Activated naive CD4-positive, alpha-beta T cell treated with anti-CD3 and anti-CD28 coated beads for 36 hours (primary cell): Measurements from ENCODE around the gene TNS1. TPM values are rescaled to one million over a fixed set of nuclear protein-coding genes. Genes with fewer than 3 reads are reported as not detected.

Experiments used
- CTCF ChIA-PET: fragments of 350-600 bp; sonication (Branson Sonifier 250); formaldehyde crosslinking; loops from one replicate; lab custom pipeline; 2021; ENCODE audit warnings: antibody characterized with exemption; lab: Charles Lee
- DNase-seq: peaks from one replicate; pipeline ENCODE4 v3.0.0-alpha.2; 2020
- H3K27ac Mint-ChIP-seq: one replicate; pipeline ENCODE4 v1.8.0; 2021; ENCODE audit warnings: mild to moderate bottlenecking, mixed read lengths
- H3K27me3 Mint-ChIP-seq: one replicate; pipeline ENCODE4 v1.8.0; 2021; ENCODE audit warnings: low read depth, mixed read lengths
- H3K36me3 Mint-ChIP-seq: one replicate; pipeline ENCODE4 v1.8.0; 2021; ENCODE audit warnings: low read depth, mixed read lengths
- H3K4me1 Mint-ChIP-seq: one replicate; pipeline ENCODE4 v1.8.0; 2021; ENCODE audit warnings: low read depth, mixed read lengths
- H3K4me3 Mint-ChIP-seq: one replicate; pipeline ENCODE4 v1.8.0; 2021; ENCODE audit warnings: mild to moderate bottlenecking, moderate library complexity, mixed read lengths
- H3K9me3 Mint-ChIP-seq: one replicate; pipeline ENCODE4 v1.8.0; 2021; ENCODE audit warnings: mixed read lengths
- intact Hi-C: fragments of 100-400 bp; cut with micrococcal nuclease; formaldehyde crosslinking; loops from one replicate; pipeline ENCODE4 v1.15.1; 2023
- total RNA-seq, 2 experiments: library from RNA; stranded (reverse); gene quantifications; one replicate each; pipeline ENCODE4 v1.2.3, GENCODE V29; 2021

The TNS1 gene
- total RNA-seq, 2 experiments from 2014 or later, result 0.40 to 0.74 TPM

- H3K36me3 Mint-ChIP-seq, result no peaks in the 10 kb centered on the region
Measured at GRCh38 chr2:217859926-217860325, 142.9 kb downstream of the TNS1 start.

GRCh38 chr2:217858519-217859491, 144.0 kb downstream of the TNS1 start:
- Mint-ChIP-seq H3K4me3 (no peak overlapping the region), H3K9me3 (no peaks in the 10 kb centered on the region), H3K27me3 (no peaks in the 10 kb centered on the region), H3K36me3 (no peaks in the 10 kb centered on the region), H3K27ac (no peak overlapping the region), H3K4me1 (no peaks in the 10 kb centered on the region)
- intact Hi-C loops, result no loop called here
- no peak for DNase-seq
- CTCF ChIA-PET, result interaction anchor here (0.6 kb wide), 1 partner anchor 101 kb away, joined by 3 read pairs; no protein-coding TSS in a partner anchor

More at GRCh38 chr2:217859926-217860325, 142.9 kb downstream of the TNS1 start:
- H3K4me3 Mint-ChIP-seq, result no peak overlapping the region
- H3K27ac Mint-ChIP-seq, result no peak overlapping the region
- no peaks in the 10 kb centered on the region for H3K4me1 Mint-ChIP-seq
- CTCF ChIA-PET, result no interaction called here
- H3K9me3 Mint-ChIP-seq, result no peaks in the 10 kb centered on the region
- DNase-seq, result no peak
- no peaks in the 10 kb centered on the region for H3K27me3 Mint-ChIP-seq
- intact Hi-C loops, result no loop called here

GRCh38 chr2:217857624-217858506, 144.9 kb downstream of the TNS1 start:
- Mint-ChIP-seq H3K27ac (no peak overlapping the region), H3K9me3 (no peaks in the 10 kb centered on the region), H3K36me3 (no peaks in the 10 kb centered on the region), H3K4me1 (no peaks in the 10 kb centered on the region), H3K27me3 (no peaks in the 10 kb centered on the region), H3K4me3 (no peak overlapping the region)
- CTCF ChIA-PET, result interaction anchor here (0.6 kb wide), 1 partner anchor 102 kb away, joined by 3 read pairs; no protein-coding TSS in a partner anchor
- DNase-seq, result no peak
- intact Hi-C loops, result no loop called here

GRCh38 chr2:217856871-217857270, 145.9 kb downstream of the TNS1 start:
- no peaks in the 10 kb centered on the region for H3K9me3 Mint-ChIP-seq
- no peaks in the 10 kb centered on the region for H3K36me3 Mint-ChIP-seq
- CTCF ChIA-PET, result interaction anchor here (0.6 kb wide), 1 partner anchor 738 kb away, joined by 3 read pairs; no protein-coding TSS in a partner anchor
- no peak overlapping the region for H3K4me3 Mint-ChIP-seq
- no peaks in the 10 kb centered on the region for H3K27me3 Mint-ChIP-seq
- no peak overlapping the region for H3K27ac Mint-ChIP-seq
- intact Hi-C loops, result no loop called here
- DNase-seq, result no peak
- H3K4me1 Mint-ChIP-seq, result no peaks in the 10 kb centered on the region

- intact Hi-C loops, result no loop called here
- Mint-ChIP-seq H3K9me3 (no peaks in the 10 kb centered on the region), H3K27me3 (no peaks in the 10 kb centered on the region), H3K4me1 (no peaks in the 10 kb centered on the region), H3K36me3 (no peaks in the 10 kb centered on the region), H3K27ac (no peak overlapping the region), H3K4me3 (no peak overlapping the region)
- DNase-seq, result no peak
- CTCF ChIA-PET, result no interaction called here
Measured at GRCh38 chr2:217856159-217856558, 146.6 kb downstream of the TNS1 start.

- Mint-ChIP-seq H3K27me3 (peaks cover under 1% of the 10 kb centered on the region), H3K36me3 (no peaks in the 10 kb centered on the region), H3K4me1 (no peaks in the 10 kb centered on the region), H3K9me3 (no peaks in the 10 kb centered on the region), H3K27ac (no peak overlapping the region), H3K4me3 (no peak overlapping the region)
- CTCF ChIA-PET, result interaction anchor here (1.6 kb wide), 1 partner anchor 32 kb away, joined by 5 read pairs; no protein-coding TSS in a partner anchor
- no peak for DNase-seq
- intact Hi-C loops, result no loop called here
Measured at GRCh38 chr2:217854684-217855420, 147.9 kb downstream of the TNS1 start.

- intact Hi-C loops, result no loop called here
- Mint-ChIP-seq H3K27me3 (peaks cover 2% of the 10 kb centered on the region), H3K9me3 (no peaks in the 10 kb centered on the region), H3K36me3 (no peaks in the 10 kb centered on the region), H3K4me3 (no peak overlapping the region), H3K27ac (no peak overlapping the region), H3K4me1 (no peaks in the 10 kb centered on the region)
- CTCF ChIA-PET, result interaction anchor here (1.6 kb wide), 1 partner anchor 33 kb away, joined by 5 read pairs; no protein-coding TSS in a partner anchor
- no peak for DNase-seq
Measured at GRCh38 chr2:217853961-217854360, 148.8 kb downstream of the TNS1 start.

GRCh38 chr2:217853301-217853881, 149.4 kb downstream of the TNS1 start:
- Mint-ChIP-seq H3K27me3 (peaks cover 2% of the 10 kb centered on the region), H3K4me3 (no peak overlapping the region), H3K27ac (no peak overlapping the region)

GRCh38 chr2:217852555-217853211, 150.1 kb downstream of the TNS1 start:
- Mint-ChIP-seq H3K9me3 (no peaks in the 10 kb centered on the region), H3K36me3 (no peaks in the 10 kb centered on the region), H3K27ac (no peak overlapping the region), H3K4me3 (no peak overlapping the region), H3K27me3 (peaks cover 2% of the 10 kb centered on the region), H3K4me1 (no peaks in the 10 kb centered on the region)
- intact Hi-C loops, result no loop called here
- CTCF ChIA-PET, result no interaction called here
- DNase-seq, result no peak

More at GRCh38 chr2:217853301-217853881, 149.4 kb downstream of the TNS1 start:
- H3K4me1 Mint-ChIP-seq, result no peaks in the 10 kb centered on the region
- DNase-seq, result no peak
- CTCF ChIA-PET, result interaction anchor here (1.6 kb wide), 1 partner anchor 33 kb away, joined by 5 read pairs; no protein-coding TSS in a partner anchor
- no peaks in the 10 kb centered on the region for H3K36me3 Mint-ChIP-seq
- H3K9me3 Mint-ChIP-seq, result no peaks in the 10 kb centered on the region
- intact Hi-C loops, result no loop called here

GRCh38 chr2:217851191-217852020, 151.4 kb downstream of the TNS1 start:
- H3K27ac Mint-ChIP-seq, result no peak overlapping the region
- no peaks in the 10 kb centered on the region for H3K4me1 Mint-ChIP-seq
- peaks cover 2% of the 10 kb centered on the region for H3K27me3 Mint-ChIP-seq
- DNase-seq, result no peak
- CTCF ChIA-PET, result no interaction called here
- no peaks in the 10 kb centered on the region for H3K36me3 Mint-ChIP-seq
- no peak overlapping the region for H3K4me3 Mint-ChIP-seq
- intact Hi-C loops, result no loop called here
- no peaks in the 10 kb centered on the region for H3K9me3 Mint-ChIP-seq
